MM.1S (cell line): Measurements from ENCODE around the gene ACOX3.

Experiments used
- DNase-seq: peaks from one replicate; pipeline ENCODE4 v3.0.0-alpha.2; 2015
- H2AFZ ChIP-seq: fragments of 300-600 bp; sonication (generic); 2 replicates; pipeline ENCODE4 v1.6.0; 2016; ENCODE audit warnings: antibody characterized with exemption, low read length
- H3F3A ChIP-seq: fragments of 300-600 bp; sonication (generic); 2 replicates; pipeline ENCODE4 v1.6.1; 2016; ENCODE audit warnings: mild to moderate bottlenecking, antibody characterized with exemption, low read length, moderate library complexity, mixed read lengths; ENCODE audit not compliant: insufficient read depth
- H3K27ac ChIP-seq: fragments of 300-600 bp; sonication (generic); 2 replicates; pipeline ENCODE4 v1.5.1; 2016; ENCODE audit warnings: mild to moderate bottlenecking, low read length
- H3K27me3 ChIP-seq: fragments of 300-600 bp; sonication (generic); replicated peaks from 2 replicates; pipeline ENCODE4 v1.6.0; 2016; ENCODE audit warnings: low read length; ENCODE audit not compliant: insufficient read depth
- H3K36me3 ChIP-seq: fragments of 300-600 bp; sonication (generic); replicated peaks from 2 replicates; pipeline ENCODE4 v1.6.1; 2016; ENCODE audit warnings: mild to moderate bottlenecking, low read length, mixed read lengths; ENCODE audit not compliant: insufficient read depth
- H3K4me1 ChIP-seq: fragments of 300-600 bp; sonication (generic); 2 replicates; pipeline ENCODE4 v1.6.1; 2016; ENCODE audit warnings: low read length, mixed read lengths
- H3K4me2 ChIP-seq: fragments of 300-600 bp; sonication (generic); 2 replicates; pipeline ENCODE4 v1.6.0; 2016; ENCODE audit warnings: low read depth, low read length
- H3K4me3 ChIP-seq: fragments of 300-600 bp; sonication (generic); 2 replicates; pipeline ENCODE4 v1.5.1; 2016; ENCODE audit warnings: low read length, mixed read lengths
- H3K79me2 ChIP-seq: fragments of 300-600 bp; sonication (generic); 2 replicates; pipeline ENCODE4 v1.6.1; 2016; ENCODE audit warnings: mixed run types, low read length, mixed read lengths
- H3K9ac ChIP-seq: fragments of 300-600 bp; sonication (generic); 2 replicates; pipeline ENCODE4 v1.6.1; 2016; ENCODE audit warnings: low read length, mixed read lengths
- H3K9me2 ChIP-seq: fragments of 300-600 bp; sonication (generic); replicated peaks from 2 replicates; pipeline ENCODE4 v1.6.1; 2016; ENCODE audit warnings: mild to moderate bottlenecking, low read length, mixed read lengths; ENCODE audit not compliant: insufficient read depth
- H3K9me3 ChIP-seq: fragments of 300-600 bp; sonication (generic); replicated peaks from 2 replicates; pipeline ENCODE4 v1.6.1; 2016; ENCODE audit warnings: mild to moderate bottlenecking, low read length, mixed read lengths; ENCODE audit not compliant: insufficient read depth
- H4K20me1 ChIP-seq: fragments of 300-600 bp; sonication (generic); 2 replicates; pipeline ENCODE4 v1.6.1; 2016; ENCODE audit warnings: mild to moderate bottlenecking, low read length, moderate library complexity, mixed read lengths; ENCODE audit not compliant: insufficient read depth
- CTCF ChIP-seq: fragments of 300-600 bp; sonication (generic); IDR thresholded peaks from 2 replicates; pipeline ENCODE4 v1.5.1; 2016; ENCODE audit warnings: antibody characterized with exemption, low read length, mixed read lengths
- EZH2 ChIP-seq: fragments of 300-600 bp; sonication (generic); optimal IDR thresholded peaks from 2 replicates; pipeline ENCODE3; 2017; ENCODE audit warnings: low read depth, mild to moderate bottlenecking, antibody characterized with exemption, low read length, mixed read lengths
- EZH2phosphoT487 ChIP-seq: fragments of 300-600 bp; sonication (generic); IDR thresholded peaks from 2 replicates; pipeline ENCODE4 v1.6.1; 2018; ENCODE audit warnings: antibody characterized with exemption, low read length

The ACOX3 gene

GRCh38 chr4:8369426-8370105 lies 71.0 kb downstream of the ACOX3 start:
- Histone ChIP-seq H3K27me3 (no peaks in the 10 kb centered on the region), H3K4me2 (no peak overlapping the region), H3K79me2 (no peaks in the 10 kb centered on the region), H3K27ac (no peak overlapping the region), H3K9me2 (no peaks in the 10 kb centered on the region), H3K9me3 (no peaks in the 10 kb centered on the region), H3K9ac (no peak overlapping the region), H2AFZ (no peak overlapping the region), H3K36me3 (no peaks in the 10 kb centered on the region), H3K4me3 (no peak overlapping the region), H3K4me1 (no peaks in the 10 kb centered on the region), H4K20me1 (no peaks in the 10 kb centered on the region), H3F3A (no peaks in the 10 kb centered on the region)
- DNase-seq, result no peak
- TF ChIP-seq CTCF, result no peak
- TF ChIP-seq EZH2, result no peak
- no peak for TF ChIP-seq EZH2phosphoT487

- Histone ChIP-seq H3K36me3 (no peaks in the 10 kb centered on the region), H2AFZ (no peak overlapping the region), H3K9me3 (no peaks in the 10 kb centered on the region), H4K20me1 (no peaks in the 10 kb centered on the region), H3K27ac (no peak overlapping the region), H3K4me2 (no peak overlapping the region), H3K9ac (no peak overlapping the region), H3F3A (no peaks in the 10 kb centered on the region), H3K4me1 (no peaks in the 10 kb centered on the region), H3K9me2 (no peaks in the 10 kb centered on the region), H3K27me3 (no peaks in the 10 kb centered on the region), H3K4me3 (no peak overlapping the region), H3K79me2 (no peaks in the 10 kb centered on the region)
- DNase-seq, result no peak
- TF ChIP-seq EZH2 (no peak), EZH2phosphoT487 (no peak), CTCF (no peak)
These were observed 71.5 kb downstream of the ACOX3 start for GRCh38 chr4:8368998-8369397.

- Histone ChIP-seq H3K9me3 (no peaks in the 10 kb centered on the region), H3K79me2 (no peaks in the 10 kb centered on the region), H3K4me2 (no peak overlapping the region), H3K9ac (no peak overlapping the region), H3K27ac (no peak overlapping the region), H3K36me3 (no peaks in the 10 kb centered on the region), H2AFZ (no peak overlapping the region), H3K27me3 (no peaks in the 10 kb centered on the region), H3K4me1 (no peaks in the 10 kb centered on the region), H3F3A (no peaks in the 10 kb centered on the region), H3K4me3 (no peak overlapping the region), H4K20me1 (no peaks in the 10 kb centered on the region), H3K9me2 (no peaks in the 10 kb centered on the region)
- no peak for TF ChIP-seq EZH2
- no peak for TF ChIP-seq CTCF
- TF ChIP-seq EZH2phosphoT487, result no peak
- no peak for DNase-seq
These were observed 72.5 kb downstream of the ACOX3 start for GRCh38 chr4:8368061-8368481.
